Brain pericyte (primary cell): Measurements from ENCODE around the gene FGF8.
A peak's percentile ranks its signal among the peaks of the same experiment; 100 is the strongest.
"Not testable (repeated sequence)": the region's sequence is repeated elsewhere in the genome, so short reads cannot be mapped to it uniquely, and the experiment has no call there.

Experiments
- DNase-seq: peaks from one replicate; pipeline ENCODE4 v3.0.0-alpha.2; 2012; ENCODE audit warnings: low read depth, low spot score

Gene FGF8

GRCh38 chr10:101775273-101776160 lies at the start of gene FGF8:
Gene FGF8, minus strand, starts transcription at chr10:101776114. Its CDS starts 214 bp downstream, at chr10:101775900.
- no peak for DNase-seq

- DNase-seq: no peak
Observed at GRCh38 chr10:101824736-101825135, 48.8 kb upstream of the FGF8 start.

- no peak for DNase-seq
Observed at GRCh38 chr10:101818872-101819633, 43.1 kb upstream of the FGF8 start.

GRCh38 chr10:101818119-101818871 lies 42.4 kb upstream of the FGF8 start, which contains the start of gene OGA:
Gene OGA, minus strand, starts transcription at chr10:101818444. Its CDS starts 422 bp downstream, at chr10:101818022.
- peak; percentile 99 for DNase-seq

- peak; percentile 74 for DNase-seq
Observed at GRCh38 chr10:101817337-101818118, 41.6 kb upstream of the FGF8 start.

- no peak for DNase-seq
Observed at GRCh38 chr10:101816913-101817336, 41.0 kb upstream of the FGF8 start.

GRCh38 chr10:101816376-101816775 lies 40.5 kb upstream of the FGF8 start:
- DNase-seq: no peak

- no peak for DNase-seq
Observed at GRCh38 chr10:101814466-101815071, 38.7 kb upstream of the FGF8 start.

- no peak for DNase-seq
Observed at GRCh38 chr10:101812606-101813005, 36.7 kb upstream of the FGF8 start.

- DNase-seq: no peak
Observed at GRCh38 chr10:101807158-101807557, 31.2 kb upstream of the FGF8 start.

GRCh38 chr10:101803511-101803910 lies 27.6 kb upstream of the FGF8 start:
- no peak for DNase-seq

GRCh38 chr10:101797403-101798059 lies 21.6 kb upstream of the FGF8 start:
- no peak for DNase-seq

- DNase-seq: no peak
Observed at GRCh38 chr10:101793526-101793925, 17.6 kb upstream of the FGF8 start.

- no peak for DNase-seq
Observed at GRCh38 chr10:101789686-101790085, 13.8 kb upstream of the FGF8 start.

- DNase-seq: not testable (repeated sequence)
Observed at GRCh38 chr10:101789231-101789630, 13.3 kb upstream of the FGF8 start.

GRCh38 chr10:101785801-101786200 lies 9.9 kb upstream of the FGF8 start:
- no peak for DNase-seq

- DNase-seq: no peak
Observed at GRCh38 chr10:101784558-101784957, 8.6 kb upstream of the FGF8 start.

- no peak for DNase-seq
Observed at GRCh38 chr10:101783736-101784118, 7.8 kb upstream of the FGF8 start.

GRCh38 chr10:101782811-101783735 lies 7.2 kb upstream of the FGF8 start, which contains the start of gene NPM3:
Gene NPM3, minus strand, starts transcription at chr10:101783446. Its CDS starts 56 bp downstream, at chr10:101783390.
- no peak for DNase-seq
